HEK293T (cell line): ENCODE data around the gene CCR9.
"Not testable (repeated sequence)": the region's sequence is repeated elsewhere in the genome, so short reads cannot be mapped to it uniquely, and the experiment has no call there.

ENCODE experiments used
- CTCF ChIA-PET: fragments of 350-600 bp; formaldehyde crosslinking; extraction: SDS; loops from one replicate; lab custom pipeline; 2021; ENCODE audit warnings: antibody characterized with exemption, inconsistent platforms; lab: Yijun Ruan, JAX
- POLR2A ChIA-PET: fragments of 350-600 bp; formaldehyde crosslinking; extraction: SDS; loops from one replicate; lab custom pipeline; 2020; ENCODE audit warnings: antibody characterized with exemption, inconsistent platforms; lab: Yijun Ruan, JAX
- DNase-seq: peaks from one replicate; pipeline ENCODE4 v3.0.0; 2012; ENCODE audit warnings: mixed read lengths; ENCODE audit errors: extremely low spot score
- ARNT ChIP-seq: fragments of 450-650 bp; IDR thresholded peaks from 2 replicates; pipeline ENCODE4 v1.6.1; 2017; ENCODE audit warnings: mild to moderate bottlenecking
- BHLHE40 ChIP-seq: fragments of 450-650 bp; IDR thresholded peaks from 2 replicates; pipeline ENCODE4 v1.6.1; 2016; ENCODE audit warnings: mild to moderate bottlenecking, moderate library complexity, borderline replicate concordance
- CTBP1 ChIP-seq: fragments of 450-650 bp; IDR thresholded peaks from 2 replicates; pipeline ENCODE4 v1.6.1; 2016; ENCODE audit warnings: borderline replicate concordance
- ELF4 ChIP-seq: fragments of 450-650 bp; IDR thresholded peaks from 2 replicates; pipeline ENCODE4 v1.6.1; 2017; ENCODE audit warnings: antibody characterized with exemption
- FOXA1 ChIP-seq: fragments of 450-650 bp; IDR thresholded peaks from 2 replicates; pipeline ENCODE4 v1.6.1; 2016; ENCODE audit warnings: mild to moderate bottlenecking
- FOXK2 ChIP-seq: fragments of 450-650 bp; IDR thresholded peaks from 2 replicates; pipeline ENCODE4 v1.6.1; 2016; ENCODE audit warnings: mild to moderate bottlenecking
- FOXM1 ChIP-seq: fragments of 450-650 bp; IDR thresholded peaks from 2 replicates; pipeline ENCODE4 v1.6.1; 2017; ENCODE audit warnings: mild to moderate bottlenecking, borderline replicate concordance
- HDGF ChIP-seq: fragments of 450-650 bp; IDR thresholded peaks from 2 replicates; pipeline ENCODE4 v1.6.1; 2017; ENCODE audit warnings: antibody characterized with exemption, borderline replicate concordance
- L3MBTL2 ChIP-seq: fragments of 450-650 bp; conservative IDR thresholded peaks from 2 replicates; pipeline ENCODE4 v1.6.1; 2016; ENCODE audit warnings: mild to moderate bottlenecking
- LEF1 ChIP-seq: fragments of 450-650 bp; IDR thresholded peaks from 2 replicates; pipeline ENCODE4 v1.6.1; 2017; ENCODE audit warnings: mild to moderate bottlenecking, borderline replicate concordance
- NFRKB ChIP-seq: fragments of 450-650 bp; IDR thresholded peaks from 2 replicates; pipeline ENCODE4 v1.6.1; 2016; ENCODE audit warnings: mild to moderate bottlenecking, moderate library complexity
- PKNOX1 ChIP-seq: fragments of 450-650 bp; IDR thresholded peaks from 2 replicates; pipeline ENCODE4 v1.6.1; 2016
- SP1 ChIP-seq: fragments of 450-650 bp; IDR thresholded peaks from 2 replicates; pipeline ENCODE4 v1.6.1; 2017
- SUZ12 ChIP-seq: fragments of 450-650 bp; IDR thresholded peaks from 2 replicates; pipeline ENCODE4 v1.6.1; 2016; ENCODE audit warnings: mild to moderate bottlenecking
- TARDBP ChIP-seq: fragments of 450-650 bp; IDR thresholded peaks from 2 replicates; pipeline ENCODE4 v1.6.1; 2016
- ZNF384 ChIP-seq: fragments of 450-650 bp; IDR thresholded peaks from 2 replicates; pipeline ENCODE4 v1.6.1; 2016

Gene CCR9

GRCh38 chr3:45848392-45848791, 38.0 kb upstream of the CCR9 start:
- CTCF ChIA-PET, result no interaction called here
- DNase-seq, result no peak
- no peak for TF ChIP-seq FOXM1
- TF ChIP-seq SP1, result no peak
- no peak for TF ChIP-seq ZNF384
- TF ChIP-seq L3MBTL2, result no peak
- TF ChIP-seq FOXA1, result no peak
- TF ChIP-seq NFRKB, result no peak
- no peak for TF ChIP-seq ELF4
- TF ChIP-seq FOXK2, result no peak
- no peak for TF ChIP-seq SUZ12
- no peak for TF ChIP-seq CTBP1
- TF ChIP-seq TARDBP, result no peak
- no peak for TF ChIP-seq HDGF
- TF ChIP-seq ARNT, result no peak
- no peak for TF ChIP-seq LEF1
- no peak for TF ChIP-seq BHLHE40
- no peak for TF ChIP-seq PKNOX1
- POLR2A ChIA-PET, result no interaction called here

- TF ChIP-seq CTBP1 (no peak), ELF4 (no peak), ARNT (no peak), LEF1 (no peak), BHLHE40 (no peak), PKNOX1 (no peak), FOXA1 (no peak), SUZ12 (no peak), ZNF384 (no peak), HDGF (no peak), FOXM1 (no peak), SP1 (no peak)
- DNase-seq, result no peak
- CTCF ChIA-PET, result no interaction called here
- POLR2A ChIA-PET, result no interaction called here
These were observed 33.5 kb upstream of the CCR9 start for GRCh38 chr3:45852828-45853227.

- DNase-seq, CTCF ChIA-PET, POLR2A ChIA-PET: not testable (repeated sequence)
These were observed 30.0 kb upstream of the CCR9 start for GRCh38 chr3:45856323-45856722.

DNA sequence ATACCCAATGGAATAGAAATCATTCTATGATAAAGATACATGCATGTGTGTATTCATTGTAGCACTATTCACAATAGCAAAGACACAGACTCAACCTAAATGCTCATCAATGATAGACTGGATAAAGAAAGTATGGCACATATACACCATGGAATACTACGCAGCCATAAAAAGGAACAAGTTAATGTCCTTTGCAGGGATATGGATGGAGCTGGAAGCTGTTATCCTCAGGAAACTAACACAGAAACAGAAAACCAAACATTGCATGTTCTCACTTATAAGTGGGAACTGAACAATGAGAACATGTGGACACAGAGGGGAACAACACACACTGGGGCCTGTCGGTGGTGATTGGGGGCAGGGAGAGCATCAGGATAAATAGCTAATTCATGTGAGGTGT, 29.3 kb upstream of the CCR9 start:
- POLR2A ChIA-PET, CTCF ChIA-PET, DNase-seq: not testable (repeated sequence)

DNA sequence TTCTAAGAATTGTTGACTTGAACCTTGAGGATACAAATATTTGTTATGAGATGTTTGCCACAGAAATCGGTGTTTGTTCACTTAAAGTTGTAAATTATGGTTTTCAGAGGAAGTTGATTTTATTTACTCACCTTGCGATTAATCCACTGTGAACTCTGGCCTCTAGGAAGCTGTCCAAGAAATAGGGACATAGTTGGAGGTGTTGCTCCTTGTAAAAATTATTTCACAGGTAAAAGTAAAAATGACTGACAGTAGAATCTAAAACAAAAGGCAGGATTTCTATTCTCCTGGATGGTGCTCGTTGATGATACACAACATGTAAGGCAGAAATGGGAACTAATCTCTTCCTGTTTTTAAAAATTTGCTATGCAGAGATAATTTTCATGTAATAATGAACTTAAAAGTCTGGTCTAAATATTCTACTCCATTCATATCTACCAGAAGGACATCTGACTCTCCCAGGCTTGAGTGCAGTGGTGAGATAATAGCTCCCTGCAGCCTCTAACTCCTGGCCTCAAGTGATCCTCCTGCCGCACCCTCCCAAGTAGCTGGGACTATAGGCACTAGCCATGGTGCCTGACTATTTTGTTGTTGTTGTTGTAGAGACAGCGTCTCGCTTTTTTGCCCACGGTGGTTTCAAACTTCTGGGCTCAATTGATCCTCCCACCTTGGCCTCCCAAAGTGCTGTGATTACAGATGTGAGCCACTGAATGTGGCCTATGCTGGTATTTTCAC, 27.4 kb upstream of the CCR9 start:
- no peak for DNase-seq
- POLR2A ChIA-PET, result no interaction called here
- CTCF ChIA-PET, result no interaction called here
- TF ChIP-seq ZNF384 (no peak), FOXA1 (no peak), SUZ12 (no peak), BHLHE40 (no peak), ELF4 (no peak), ARNT (no peak), CTBP1 (no peak), NFRKB (no peak), LEF1 (no peak), PKNOX1 (no peak), SP1 (no peak), TARDBP (no peak), FOXM1 (no peak)

DNA sequence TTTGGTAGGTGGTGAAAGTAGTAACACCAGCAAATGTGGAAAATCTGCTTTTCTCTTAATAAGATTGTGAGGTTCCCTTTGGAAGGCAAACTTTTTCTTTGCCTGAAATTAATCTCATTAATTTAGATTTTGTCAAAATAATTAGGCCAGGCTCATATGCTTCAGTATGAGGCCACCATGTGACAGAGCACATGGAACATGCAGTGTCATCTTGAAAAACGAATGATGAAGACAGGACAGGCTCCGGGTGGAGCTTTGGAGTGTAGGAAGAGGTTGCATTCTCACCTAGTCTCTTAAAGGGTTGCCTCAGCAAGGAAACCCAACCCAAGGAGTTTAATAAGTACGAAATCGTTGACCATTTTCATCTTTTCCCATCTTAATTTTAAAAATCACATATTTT, 25.9 kb upstream of the CCR9 start:
- ChIA-PET POLR2A (no interaction called here), CTCF (no interaction called here)

More for the DNA sequence above, 25.9 kb upstream of the CCR9 start:
- TF ChIP-seq HDGF (no peak), FOXA1 (no peak), TARDBP (no peak), ZNF384 (no peak), LEF1 (no peak), BHLHE40 (no peak), CTBP1 (no peak), SUZ12 (no peak)
- no peak for DNase-seq
